Activated CD4-positive, alpha-beta T cell treated with anti-CD3 and anti-CD28 coated beads, Interleukin-2, amount 50 U/mL, for 4 hours (primary cell): ENCODE data around the gene KIF23.

Experiments used
- DNase-seq, 2 experiments: peaks; one replicate each; pipeline ENCODE4 v3.0.0-alpha.2; 2020

The KIF23 gene

DNA sequence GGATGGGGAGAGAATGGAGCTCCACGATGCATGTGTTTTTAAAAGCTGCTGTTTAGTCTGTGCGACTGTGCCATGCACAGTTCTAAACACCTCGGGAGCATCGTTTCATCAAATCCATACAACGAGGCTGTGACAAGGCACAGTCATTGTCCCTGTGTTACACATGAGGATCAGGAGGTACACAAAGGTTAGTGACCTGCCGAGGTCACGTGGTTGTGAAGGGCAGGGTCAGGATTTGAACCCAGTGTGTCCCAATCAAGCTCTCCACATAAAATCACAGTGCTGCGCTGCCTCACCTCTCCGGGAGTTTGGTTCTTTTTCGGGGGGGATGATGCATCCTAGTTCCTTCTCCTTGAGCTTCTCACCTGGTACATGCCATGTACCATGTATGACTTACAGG, 18.7 kb upstream of the KIF23 start:
- DNase-seq: no peak

DNA sequence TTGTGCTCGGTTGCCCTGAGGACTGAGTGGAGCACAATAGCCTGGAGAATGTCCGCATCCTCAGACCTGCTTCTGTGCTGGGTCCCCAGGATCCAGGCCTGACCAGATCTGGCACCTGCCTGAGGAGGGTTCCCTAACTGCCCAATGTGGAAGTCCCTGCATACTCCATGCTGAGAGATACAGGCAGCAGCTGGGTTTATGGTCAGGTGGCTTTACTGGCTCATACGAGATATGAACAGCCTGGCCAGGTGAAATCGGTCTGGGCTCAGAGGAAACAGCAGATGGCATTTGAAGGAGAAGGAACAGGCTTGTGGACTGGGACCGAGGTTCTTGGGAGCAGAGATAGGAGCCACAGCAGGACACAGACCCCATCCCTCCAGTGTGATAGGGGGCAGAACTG, 18.2 kb upstream of the KIF23 start:
- no peak for DNase-seq

DNA sequence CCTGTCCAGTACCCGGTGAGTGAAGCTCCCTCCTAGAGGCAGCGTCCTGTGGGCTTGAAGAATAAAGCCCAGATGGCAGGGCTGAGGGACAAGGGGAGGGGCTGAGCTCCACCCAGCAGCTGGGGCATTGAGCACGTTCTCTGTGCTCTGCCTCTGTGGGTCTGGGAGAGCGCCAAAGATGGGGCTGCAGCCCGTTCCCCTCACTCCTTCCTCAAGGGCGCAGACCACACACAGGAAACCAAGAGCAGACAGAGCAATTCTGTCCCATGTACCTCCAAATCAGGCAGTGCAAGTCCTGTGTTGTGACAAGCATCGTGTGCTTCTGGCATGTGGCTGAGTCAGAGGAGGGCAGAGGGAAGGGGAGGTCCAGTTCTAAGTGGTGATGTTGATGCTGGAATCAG, 15.7 kb upstream of the KIF23 start:
- DNase-seq: no peak

DNA sequence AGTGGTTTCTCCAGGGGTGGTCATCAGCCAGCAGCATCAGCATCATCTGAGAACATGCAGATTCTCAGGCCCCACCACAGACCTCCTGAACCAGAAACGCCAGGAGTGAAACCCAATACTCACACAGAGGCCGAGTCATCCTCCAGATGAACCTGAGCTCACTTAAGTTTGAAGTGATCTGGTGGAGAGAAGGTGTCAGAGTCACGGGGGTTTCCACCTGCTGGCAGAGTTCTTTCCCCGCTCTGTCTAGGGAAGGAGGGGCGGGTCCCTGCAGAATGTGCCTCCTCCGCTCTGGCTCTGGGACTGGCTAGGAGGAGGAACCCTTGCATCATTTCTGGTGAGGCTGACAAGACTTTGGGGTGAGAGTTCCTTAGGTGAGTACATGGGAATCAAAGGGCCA, 13.3 kb upstream of the KIF23 start:
- no peak for DNase-seq

DNA sequence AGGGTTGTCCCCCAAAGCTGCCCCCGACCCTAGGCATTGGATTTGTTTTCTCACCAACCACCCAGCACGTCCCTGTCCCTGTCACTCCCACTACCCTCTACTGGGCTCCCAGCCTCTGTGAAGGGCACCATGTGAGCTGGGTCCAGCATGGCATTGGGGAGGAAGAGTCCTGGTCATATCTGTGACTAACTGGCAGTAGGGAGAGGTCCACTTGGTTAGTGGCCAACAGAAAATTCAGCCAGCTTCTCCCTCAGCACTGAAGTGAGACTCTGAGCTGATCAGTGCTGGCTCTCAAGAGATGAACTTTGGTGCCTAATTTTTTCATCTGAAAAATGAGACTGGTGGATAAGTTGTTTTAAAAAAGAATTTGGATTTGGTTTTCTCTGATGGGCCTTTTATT, 11.3 kb upstream of the KIF23 start:
- no peak for DNase-seq

DNA sequence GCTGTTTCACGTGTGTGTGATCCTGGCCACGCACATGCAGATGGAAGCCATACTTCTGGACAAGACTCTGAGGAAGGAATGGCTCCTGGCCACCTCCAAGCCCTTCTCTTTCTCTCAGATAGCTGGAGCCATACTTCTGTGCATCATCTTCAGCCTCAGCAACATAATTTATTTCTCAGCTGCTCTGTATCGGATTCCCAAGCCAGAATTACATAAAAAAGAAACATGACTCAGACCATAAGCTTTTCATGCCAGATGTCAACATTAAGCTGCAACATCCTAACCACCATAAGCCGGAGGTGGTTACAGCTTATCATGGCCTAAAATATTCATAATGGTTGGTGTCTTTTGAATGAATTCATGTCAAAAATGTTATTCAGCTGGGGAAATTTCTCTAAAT, 10.6 kb upstream of the KIF23 start:
- DNase-seq: no peak

DNA sequence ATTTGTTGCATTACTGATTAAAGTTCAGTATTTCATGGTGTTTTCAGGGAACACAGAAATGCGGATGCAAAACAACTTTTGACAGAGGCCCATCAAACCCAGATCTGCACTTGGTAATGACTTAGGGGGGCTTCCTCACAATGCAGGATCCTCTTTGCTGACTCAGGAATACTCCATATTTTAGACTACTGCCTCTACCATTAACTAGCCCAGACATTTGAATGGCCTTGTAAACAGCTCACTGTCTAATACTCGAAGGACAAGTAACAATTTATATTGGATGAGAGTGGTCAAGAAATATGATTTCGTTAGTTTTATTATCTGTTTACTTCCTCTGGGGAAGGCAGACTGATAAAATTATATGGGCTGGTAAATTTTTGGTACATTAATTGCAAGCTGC, 9.0 kb upstream of the KIF23 start:
- DNase-seq: no peak

DNA sequence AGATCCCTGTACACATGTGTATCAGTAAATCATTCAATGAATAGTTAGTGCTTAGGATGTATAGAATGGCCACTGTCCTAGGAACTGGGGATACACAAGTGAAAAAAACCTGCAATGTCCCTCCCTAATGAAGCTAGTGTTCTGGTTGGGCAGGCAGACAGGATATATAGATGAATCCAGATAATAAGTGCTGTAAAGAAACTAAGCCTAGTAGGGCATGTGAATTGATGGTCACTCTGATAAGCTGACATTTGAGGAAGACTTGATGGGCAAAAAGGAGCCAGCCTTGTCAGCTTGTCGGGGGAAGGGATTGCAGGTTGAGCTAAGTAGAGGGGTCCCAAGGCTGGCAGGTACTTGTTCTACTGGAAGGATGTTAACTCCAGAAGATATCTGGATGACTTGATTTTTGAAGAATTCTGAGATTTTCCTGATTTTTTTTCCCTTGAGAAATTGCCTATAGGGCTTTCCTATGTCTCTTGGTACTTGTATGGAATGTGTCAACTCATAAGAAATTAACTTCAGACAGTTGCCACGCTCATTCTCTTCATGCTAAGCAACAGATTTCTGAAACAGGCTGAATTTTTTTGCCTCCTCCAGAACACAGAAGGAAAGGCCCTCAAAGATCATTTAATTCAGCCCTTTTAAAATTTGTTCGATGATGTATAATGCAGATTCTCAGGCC, 6.3 kb upstream of the KIF23 start:
- DNase-seq: no peak

DNA sequence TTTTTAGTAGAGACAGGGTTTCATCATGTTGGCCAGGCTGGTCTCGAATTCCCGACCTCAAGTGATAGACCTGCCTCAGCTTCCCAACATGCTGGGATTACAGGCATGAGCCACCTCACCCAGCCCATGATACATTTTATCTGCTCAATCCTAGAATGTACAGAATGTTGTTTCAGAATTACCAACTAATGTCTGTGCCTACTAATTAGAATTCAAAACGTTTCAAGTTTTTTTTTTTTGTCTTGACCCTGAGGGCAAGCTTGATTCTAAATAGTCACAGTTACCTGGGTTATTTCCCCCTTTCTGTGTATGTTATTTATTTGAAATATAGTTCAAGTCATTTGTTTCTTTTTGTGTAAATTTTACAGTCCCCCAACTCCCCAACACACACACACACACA, 5.3 kb upstream of the KIF23 start:
- no peak for DNase-seq

DNA sequence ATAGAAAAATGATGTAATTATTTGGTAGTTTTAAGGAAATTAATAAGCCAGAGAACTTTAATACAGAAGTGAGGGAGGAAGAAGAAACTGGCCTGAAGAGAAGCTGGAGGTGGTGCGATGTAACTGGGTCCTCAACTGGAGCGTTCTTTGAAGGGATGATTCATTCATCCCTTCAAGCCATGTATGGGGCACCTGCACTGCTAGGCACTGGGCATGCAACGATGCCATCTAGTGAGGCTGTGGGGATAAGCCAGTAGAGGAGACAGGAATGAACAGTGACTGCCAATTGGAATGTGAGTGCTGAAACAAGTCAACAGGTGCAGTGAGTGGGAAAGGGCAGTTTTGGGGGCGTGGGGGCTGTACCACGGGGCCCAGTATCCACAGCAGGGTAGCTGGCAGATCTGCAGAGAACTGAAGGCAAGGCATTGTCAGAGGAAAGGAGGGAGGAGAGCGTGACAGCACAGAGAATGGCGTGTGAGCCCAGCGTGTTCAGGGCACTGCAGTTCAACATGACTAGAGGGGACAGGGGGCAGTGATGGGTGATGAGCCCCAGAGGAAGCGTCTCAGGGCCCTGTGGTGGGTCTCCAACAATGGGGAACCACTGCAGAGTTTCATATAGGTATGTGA, 3.8 kb upstream of the KIF23 start:
- peak; percentile 12 to 21 for DNase-seq

DNA sequence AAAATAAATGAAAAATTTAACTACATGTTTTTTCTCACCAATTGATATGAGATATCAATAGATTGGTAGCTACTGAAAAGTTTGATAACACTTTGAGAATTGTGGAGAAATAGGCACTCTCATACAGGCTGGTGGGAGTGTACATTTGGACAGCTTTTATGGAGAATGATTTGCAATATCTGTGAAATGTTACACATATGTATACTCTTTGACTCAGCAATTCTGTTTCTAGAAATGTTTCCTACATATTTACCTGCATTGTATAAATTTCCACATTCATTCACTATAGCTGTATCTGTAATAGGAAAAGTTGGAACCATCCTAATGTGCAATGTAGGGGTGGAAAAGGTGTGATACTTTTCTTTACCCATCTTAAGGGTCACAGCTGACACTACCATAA, 1.9 kb upstream of the KIF23 start:
- no peak for DNase-seq

DNA sequence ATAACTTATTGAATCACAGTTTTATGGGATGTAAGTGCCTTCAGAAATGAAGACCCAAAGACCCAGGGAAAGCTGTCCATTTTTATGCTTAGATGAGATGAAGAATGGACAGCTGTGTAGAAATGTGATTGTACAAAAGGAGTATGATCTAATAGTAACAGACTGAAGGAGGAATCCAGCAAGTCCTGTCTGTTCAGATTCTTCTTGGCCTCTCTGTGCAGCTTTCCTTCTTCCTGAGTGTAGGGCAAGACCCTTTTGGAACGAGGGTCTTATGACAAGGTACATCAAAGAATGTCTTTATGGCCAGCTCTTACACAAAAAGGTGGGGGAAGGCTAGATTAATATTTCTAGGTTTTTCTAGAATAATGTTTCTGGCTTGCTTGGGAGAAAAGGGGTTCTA, 1.4 kb upstream of the KIF23 start:
- DNase-seq: no peak

DNA sequence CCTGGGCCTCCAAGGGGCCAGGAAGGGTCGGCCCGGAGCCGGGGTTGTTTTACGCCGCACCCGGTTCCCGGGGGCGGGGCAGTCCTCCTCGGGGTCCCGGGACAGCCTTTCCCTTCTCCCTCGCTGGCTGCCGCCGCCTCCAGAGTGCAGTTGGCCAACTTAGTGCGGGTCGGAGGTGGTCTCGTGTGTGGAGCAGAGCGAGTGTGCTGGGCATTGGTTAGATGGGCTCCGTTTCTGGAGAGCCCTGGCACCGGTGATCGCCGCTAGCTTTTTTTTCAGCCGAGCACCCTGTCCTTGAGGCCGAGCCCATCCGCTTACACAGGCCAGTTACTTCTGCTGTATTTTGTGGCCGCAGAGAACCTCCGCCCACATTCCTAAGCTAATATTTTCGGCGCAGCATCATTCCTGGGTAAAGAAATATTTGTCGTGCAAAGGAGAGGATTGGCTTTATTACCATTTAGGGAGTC, 585 bp downstream of the KIF23 start:
- DNase-seq: no peak

DNA sequence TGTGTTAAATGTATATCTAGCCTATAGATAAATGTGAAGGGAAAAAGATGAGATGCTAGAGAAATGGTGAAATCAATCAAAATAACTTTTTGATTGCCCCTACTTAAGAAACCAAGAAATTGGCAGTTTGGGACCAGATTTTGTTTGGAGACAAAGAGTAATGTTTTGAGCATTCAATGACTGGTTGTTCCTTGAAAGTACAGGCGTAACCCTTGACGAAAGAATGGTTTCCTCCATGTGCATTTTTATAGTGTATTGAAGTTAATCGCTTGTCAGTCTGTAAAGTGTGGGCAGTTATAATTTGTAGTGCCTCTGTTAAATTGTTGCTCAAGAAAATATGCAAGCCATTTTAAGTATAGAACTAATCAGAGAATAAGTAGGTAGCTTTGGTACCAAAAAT, 1.2 kb downstream of the KIF23 start:
- DNase-seq: no peak

DNA sequence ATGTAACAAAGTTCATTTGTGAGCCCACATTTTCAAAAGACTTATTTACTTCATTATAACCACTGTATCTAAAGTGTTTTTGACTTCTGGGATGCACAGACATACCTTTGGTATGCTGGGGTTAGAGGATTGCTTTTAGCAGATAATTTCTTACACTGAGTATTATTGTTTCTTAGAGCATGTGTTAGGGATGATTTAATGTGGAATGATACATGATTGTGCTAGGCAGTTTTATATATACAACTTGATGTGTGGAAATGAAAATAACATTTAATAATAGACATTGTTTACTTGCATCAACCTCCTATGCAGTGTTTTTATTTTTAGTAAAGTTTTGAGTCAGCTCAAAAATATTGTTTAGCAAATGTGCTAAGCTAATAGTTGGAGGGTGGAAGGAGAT, 3.4 kb downstream of the KIF23 start:
- DNase-seq: no peak

DNA sequence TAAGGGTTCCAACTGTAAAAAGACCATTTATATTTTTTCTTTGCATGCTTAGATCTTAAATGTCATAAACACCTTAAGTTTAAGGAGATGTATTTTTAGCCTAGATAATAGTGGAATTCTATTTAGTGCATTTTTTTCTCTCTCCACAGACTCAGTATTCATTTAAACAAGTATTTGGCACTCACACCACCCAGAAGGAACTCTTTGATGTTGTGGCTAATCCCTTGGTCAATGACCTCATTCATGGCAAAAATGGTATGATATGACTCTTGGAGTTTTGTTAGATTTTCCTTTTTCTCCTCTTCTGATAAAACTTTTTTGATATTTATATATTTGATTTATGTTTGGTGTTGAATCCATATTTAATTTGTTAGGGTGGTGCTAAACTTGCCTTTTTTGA, 7.3 kb downstream of the KIF23 start:
- no peak for DNase-seq

DNA sequence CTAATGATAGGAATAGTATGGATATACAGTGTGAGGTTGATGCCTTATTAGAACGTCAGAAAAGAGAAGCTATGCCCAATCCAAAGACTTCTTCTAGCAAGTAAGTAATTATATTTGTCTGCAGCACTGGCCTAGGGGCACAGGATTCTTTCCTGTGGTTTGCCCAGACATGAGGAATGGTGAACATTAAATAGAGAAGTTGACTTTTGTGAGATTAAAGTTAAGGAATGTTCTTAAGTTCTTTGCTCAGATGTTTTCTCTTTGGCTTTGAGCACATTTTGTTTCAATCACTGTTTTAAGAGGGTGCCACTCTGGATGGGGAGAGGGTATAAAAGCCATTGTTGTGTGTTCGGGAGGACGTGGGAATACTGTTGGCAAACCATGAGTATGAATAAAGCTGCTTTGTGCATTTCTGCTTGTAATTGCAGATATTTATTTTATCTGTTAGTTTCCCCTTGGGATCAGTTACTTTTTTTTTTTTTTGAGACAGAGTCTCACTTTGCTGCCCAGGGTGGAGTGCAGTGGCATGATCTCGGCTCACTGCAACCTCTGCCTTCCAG, 8.3 kb downstream of the KIF23 start:
- DNase-seq: no peak

DNA sequence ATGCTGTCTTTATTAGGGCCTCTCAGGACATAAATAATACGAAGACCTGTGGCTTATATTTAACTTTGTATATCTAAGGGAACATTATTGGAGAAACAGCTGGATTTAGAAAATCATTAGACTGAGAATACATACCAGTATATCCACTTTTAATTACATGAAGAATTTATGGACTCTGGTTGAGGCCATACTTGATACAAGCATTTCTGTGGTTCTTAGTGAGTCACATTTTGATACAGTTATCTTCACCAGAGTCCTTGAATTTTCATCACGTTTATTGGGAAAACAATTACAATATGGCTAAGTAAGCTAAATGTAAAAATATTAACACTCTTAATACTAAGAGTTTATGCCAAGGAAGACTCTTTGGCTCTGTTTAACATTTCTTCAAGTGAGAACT, 9.9 kb downstream of the KIF23 start:
- no peak for DNase-seq

DNA sequence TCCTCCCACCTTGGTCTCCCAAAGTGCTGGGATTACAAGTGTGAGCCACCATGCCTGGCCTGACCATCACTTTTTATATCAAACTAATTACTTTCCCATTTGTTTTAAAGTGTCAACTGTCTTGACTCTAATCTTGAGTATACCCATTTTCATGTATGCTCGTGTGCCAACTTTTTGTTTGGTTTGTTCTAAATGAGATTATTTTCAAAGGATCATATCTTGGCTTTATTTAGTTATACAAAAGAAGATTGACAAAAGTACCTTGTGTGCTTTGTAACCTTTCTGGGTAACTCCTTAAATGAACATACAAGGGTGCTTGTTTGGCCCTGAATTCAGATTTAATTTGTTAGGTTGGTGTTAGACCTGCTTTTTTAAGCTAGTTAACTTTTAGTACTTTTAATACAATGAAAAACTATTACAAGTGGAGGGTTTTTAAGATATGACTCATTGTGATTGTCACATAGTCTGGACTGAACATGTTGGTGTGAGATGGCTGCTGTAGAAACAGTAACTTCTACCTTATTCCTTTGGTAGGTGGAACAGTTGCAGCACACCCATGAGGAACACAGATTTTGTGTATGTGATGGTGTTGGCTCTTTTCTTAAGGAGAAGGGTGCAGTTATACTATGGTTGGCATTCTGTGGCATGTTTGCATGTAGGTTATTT, 10.7 kb downstream of the KIF23 start:
- DNase-seq: no peak

DNA sequence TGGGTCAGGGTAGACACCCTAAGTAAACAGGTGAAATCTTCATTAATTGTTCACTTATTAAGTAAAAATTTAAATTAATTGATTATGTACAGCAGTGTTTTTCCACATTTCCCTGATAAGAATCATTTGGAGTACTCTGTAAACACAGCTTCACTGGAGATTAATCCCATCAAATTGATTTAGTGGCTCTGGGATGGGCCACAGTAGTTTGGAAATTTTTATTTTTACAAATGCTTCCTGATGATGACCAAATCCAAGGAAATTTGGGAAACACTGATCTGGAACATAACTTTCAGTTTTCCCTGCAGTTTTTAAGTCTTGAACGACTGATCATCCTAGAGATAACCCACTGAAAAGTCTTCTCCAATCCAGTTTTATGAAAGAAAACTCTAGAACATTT, 19.7 kb downstream of the KIF23 start:
- DNase-seq: no peak

DNA sequence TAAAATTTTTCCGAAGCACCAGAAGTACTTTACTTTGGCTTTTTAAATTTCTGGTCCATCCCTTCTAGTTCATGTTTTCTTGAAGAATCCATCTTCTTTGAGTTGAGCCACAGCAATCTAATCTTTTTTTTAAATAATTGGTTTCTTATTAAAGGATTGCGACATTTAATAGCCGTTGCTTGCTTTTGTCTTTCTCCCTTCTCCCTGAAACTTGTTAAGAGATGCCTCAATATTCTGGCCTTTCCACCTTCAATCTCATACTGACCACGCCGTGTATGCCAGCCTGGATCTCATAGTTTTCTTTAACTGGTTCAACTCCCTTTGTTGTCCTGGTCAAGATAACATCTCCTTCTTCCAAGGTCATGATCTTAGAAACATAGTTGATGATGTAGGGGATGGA, 20.1 kb downstream of the KIF23 start:
- no peak for DNase-seq

DNA sequence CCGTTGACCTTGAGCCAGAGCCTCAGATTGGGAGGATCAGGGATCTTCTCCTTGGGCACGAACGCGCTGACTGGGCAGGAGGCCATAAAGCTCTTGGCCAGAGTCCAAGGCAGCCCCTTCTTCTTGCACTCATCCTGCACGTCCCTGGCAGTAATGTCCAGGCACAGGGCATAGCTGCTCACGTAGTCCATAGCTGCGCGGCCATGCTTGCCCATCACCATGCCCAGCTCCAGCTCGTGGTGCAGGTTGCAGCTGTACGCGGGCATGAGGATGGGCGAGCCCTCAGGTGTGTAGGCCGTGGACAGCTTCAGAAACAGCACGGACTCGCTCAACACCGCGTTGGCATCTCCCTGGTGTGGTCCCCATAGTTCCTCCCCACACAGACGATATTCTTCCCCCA, 20.5 kb downstream of the KIF23 start:
- DNase-seq: no peak

DNA sequence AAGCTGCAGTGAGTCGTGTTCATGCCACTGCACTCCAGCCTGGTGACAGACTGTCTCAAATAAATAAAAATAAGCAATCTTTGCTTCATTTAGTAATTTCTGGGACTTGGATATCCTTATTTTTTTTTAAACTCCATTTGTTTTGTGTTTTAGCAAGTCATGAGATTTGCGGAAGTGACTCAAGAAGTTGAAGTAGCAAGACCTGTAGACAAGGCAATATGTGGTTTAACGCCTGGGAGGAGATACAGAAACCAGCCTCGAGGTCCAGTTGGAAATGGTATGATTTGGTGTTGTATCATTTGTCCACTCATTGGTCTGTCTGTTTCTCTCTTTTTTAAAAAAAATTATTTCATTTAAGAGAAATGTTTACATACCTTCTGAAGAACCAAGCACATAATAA, 21.8 kb downstream of the KIF23 start:
- DNase-seq: no peak

DNA sequence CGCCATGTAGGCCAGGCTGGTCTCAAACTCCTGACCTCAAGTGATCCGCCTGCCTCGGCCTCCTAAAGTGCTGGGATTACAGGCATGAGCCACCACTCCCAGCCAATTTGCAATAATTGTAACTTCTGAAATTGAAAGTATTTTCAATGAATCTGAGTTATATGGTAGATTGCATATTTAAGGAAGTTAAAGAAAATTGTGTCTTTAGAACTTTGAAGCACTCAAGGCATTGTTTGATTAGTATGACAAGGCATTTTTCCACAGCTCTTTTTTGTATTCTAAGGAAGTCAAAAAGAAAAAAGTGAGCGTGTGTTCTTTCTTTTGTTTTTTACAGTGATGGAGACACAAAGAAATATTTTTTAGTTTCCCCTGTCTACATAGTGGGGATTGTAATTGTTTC, 22.8 kb downstream of the KIF23 start:
- DNase-seq: no peak
